IMR-90 (cell line): ENCODE data around the gene FASLG. TPM values are rescaled to one million over a fixed set of nuclear protein-coding genes. Genes with fewer than 3 reads are reported as not detected.

Experiments used
- ATAC-seq: fragments of 200-7000 bp; cut with Tn5 transposase; 2 replicates; pipeline ENCODE4 v1.9.1; 2020; ENCODE audit warnings: low read depth, mild to moderate bottlenecking, moderate library complexity
- BruUV-seq: library from RNA; stranded (reverse); fragments of 400-500 nt; replicated peaks from 2 replicates; lab custom pipeline; 2021; lab: Mats Ljungman, UMichigan
- CTCF ChIA-PET: fragments of 300-600 bp; formaldehyde crosslinking; extraction: SDS; loops from one replicate; lab custom pipeline; 2021; ENCODE audit warnings: antibody characterized with exemption; lab: Yijun Ruan, JAX
- POLR2A ChIA-PET: fragments of 300-600 bp; sonication (Branson Sonifier 250); formaldehyde crosslinking; loops from one replicate; lab custom pipeline; 2022; ENCODE audit warnings: antibody characterized with exemption; ENCODE audit not compliant: unreplicated experiment; lab: Charles Lee
- DNase-seq: peaks from one replicate; pipeline ENCODE4 v3.0.0; 2013
- H2AFZ ChIP-seq: replicated peaks from 2 replicates; pipeline ENCODE3; 2013; ENCODE audit warnings: low read length, mild to moderate bottlenecking; ENCODE audit not compliant: poor library complexity
- H2AK5ac ChIP-seq: 2 replicates; pipeline ENCODE4 v1.6.1; 2013; ENCODE audit warnings: low read depth, low read length, inconsistent platforms
- H2AK9ac ChIP-seq: replicated peaks from 2 replicates; pipeline ENCODE3; 2013; ENCODE audit warnings: mild to moderate bottlenecking, low read depth, low read length, moderate library complexity; ENCODE audit not compliant: poor library complexity
- H2BK120ac ChIP-seq: 2 replicates; pipeline ENCODE4 v1.6.1; 2013; ENCODE audit warnings: low read depth, low read length, inconsistent platforms
- H2BK15ac ChIP-seq: 3 replicates; pipeline ENCODE4 v1.6.1; 2013; ENCODE audit warnings: low read depth, low read length, inconsistent platforms
- H2BK20ac ChIP-seq: 2 replicates; pipeline ENCODE4 v1.6.1; 2013; ENCODE audit warnings: low read depth, mild to moderate bottlenecking, inconsistent platforms, low read length, moderate library complexity
- H2BK5ac ChIP-seq: 2 replicates; pipeline ENCODE4 v1.6.1; 2013; ENCODE audit warnings: mild to moderate bottlenecking, low read depth, low read length, inconsistent platforms; ENCODE audit not compliant: poor library complexity, severe bottlenecking
- H3K14ac ChIP-seq: replicated peaks from 2 replicates; pipeline ENCODE4 v1.6.1; 2013; ENCODE audit warnings: low read depth, low read length, inconsistent platforms
- H3K18ac ChIP-seq: 2 replicates; pipeline ENCODE4 v1.6.1; 2013; ENCODE audit warnings: low read depth, low read length, control low read depth
- H3K23ac ChIP-seq: 2 replicates; pipeline ENCODE4 v1.6.1; 2013; ENCODE audit warnings: low read depth, low read length, inconsistent platforms
- H3K27ac ChIP-seq: 2 replicates; pipeline ENCODE4 v1.5.1; 2013; ENCODE audit warnings: mild to moderate bottlenecking, control low read depth, low read length; ENCODE audit not compliant: insufficient read depth
- H3K27me3 ChIP-seq: 2 replicates; pipeline ENCODE4 v1.6.1; 2013; ENCODE audit warnings: low read length; ENCODE audit not compliant: control insufficient read depth, insufficient read depth
- H3K36me3 ChIP-seq: 2 replicates; pipeline ENCODE4 v1.6.1; 2013; ENCODE audit warnings: low read length, mixed read lengths; ENCODE audit not compliant: control insufficient read depth, insufficient read depth
- H3K4ac ChIP-seq: 2 replicates; pipeline ENCODE4 v1.6.1; 2013; ENCODE audit warnings: low read depth, low read length, inconsistent platforms
- H3K4me1 ChIP-seq: 2 replicates; pipeline ENCODE4 v1.6.1; 2013; ENCODE audit warnings: low read length, mixed read lengths; ENCODE audit not compliant: control insufficient read depth, insufficient read depth
- H3K4me2 ChIP-seq: 2 replicates; pipeline ENCODE4 v1.6.1; 2013; ENCODE audit warnings: low read depth, mild to moderate bottlenecking, control low read depth, low read length, moderate library complexity
- H3K4me3 ChIP-seq: 2 replicates; pipeline ENCODE4 v1.5.1; 2013; ENCODE audit warnings: low read depth, mild to moderate bottlenecking, control low read depth, low read length, moderate library complexity; ENCODE audit not compliant: insufficient read depth
- H3K56ac ChIP-seq: 2 replicates; pipeline ENCODE4 v1.6.1; 2013; ENCODE audit warnings: low read length, inconsistent platforms; ENCODE audit not compliant: insufficient read depth; ENCODE audit errors: extremely low read depth
- H3K79me1 ChIP-seq, 2 experiments: 2 replicates each; pipeline ENCODE4 v1.6.1; 2013; ENCODE audit warnings: low read length in 2 of 2, inconsistent platforms in 1 of 2, low read depth in 1 of 2
- H3K9ac ChIP-seq: 2 replicates; pipeline ENCODE4 v1.6.1; 2013; ENCODE audit warnings: low read depth, low read length, control low read depth
- H3K9me1 ChIP-seq: 2 replicates; pipeline ENCODE4 v1.6.1; 2013; ENCODE audit warnings: low read length, inconsistent platforms; ENCODE audit not compliant: insufficient read depth
- H3K9me3 ChIP-seq: 2 replicates; pipeline ENCODE4 v1.6.1; 2013; ENCODE audit warnings: low read length; ENCODE audit not compliant: control insufficient read depth, insufficient read depth
- H4K20me1 ChIP-seq: 2 replicates; pipeline ENCODE4 v1.6.1; 2013; ENCODE audit warnings: low read length, inconsistent platforms; ENCODE audit not compliant: insufficient read depth
- H4K5ac ChIP-seq: 2 replicates; pipeline ENCODE4 v1.6.1; 2013; ENCODE audit warnings: mild to moderate bottlenecking, low read depth, low read length, control low read depth
- H4K8ac ChIP-seq, 2 experiments: 2 replicates each; pipeline ENCODE4 v1.6.1; 2013; ENCODE audit warnings: low read depth in 2 of 2, low read length in 2 of 2, control low read depth in 1 of 2, inconsistent platforms in 1 of 2
- H4K91ac ChIP-seq: 2 replicates; pipeline ENCODE4 v1.6.1; 2013; ENCODE audit warnings: low read depth, low read length, inconsistent platforms; ENCODE audit not compliant: insufficient read depth
- BHLHE40 ChIP-seq: fragments of 150-350 bp; IDR thresholded peaks from 2 replicates; pipeline ENCODE4 v1.6.1; 2016; ENCODE audit warnings: mild to moderate bottlenecking, low read depth, low read length
- CEBPB ChIP-seq: IDR thresholded peaks from 2 replicates; pipeline ENCODE4 v1.6.1; 2012; ENCODE audit warnings: low read depth, low read length, improper control_type of control experiment
- CHD1 ChIP-seq: IDR thresholded peaks from 2 replicates; pipeline ENCODE4 v1.6.1; 2012; ENCODE audit warnings: low read depth, low read length, improper control_type of control experiment
- CTCF ChIP-seq: conservative IDR thresholded peaks from 2 replicates; pipeline ENCODE4 v1.5.1; 2012; ENCODE audit warnings: mild to moderate bottlenecking, low read depth, low read length, improper control_type of control experiment
- FOS ChIP-seq: fragments of 150-350 bp; IDR thresholded peaks from 2 replicates; pipeline ENCODE4 v1.6.1; 2016; ENCODE audit warnings: low read depth, low read length
- MAFK ChIP-seq: IDR thresholded peaks from 2 replicates; pipeline ENCODE4 v1.6.1; 2012; ENCODE audit warnings: low read depth, low read length, improper control_type of control experiment
- MAZ ChIP-seq: IDR thresholded peaks from 2 replicates; pipeline ENCODE4 v1.6.1; 2012; ENCODE audit warnings: low read depth, mild to moderate bottlenecking, low read length, improper control_type of control experiment, moderate library complexity, borderline replicate concordance
- MXI1 ChIP-seq: IDR thresholded peaks from 2 replicates; pipeline ENCODE4 v1.6.1; 2012; ENCODE audit warnings: low read depth, mild to moderate bottlenecking, low read length, moderate library complexity, borderline replicate concordance
- NFE2L2 ChIP-seq: fragments of 150-350 bp; IDR thresholded peaks from 2 replicates; pipeline ENCODE4 v1.6.1; 2016; ENCODE audit warnings: low read depth, mild to moderate bottlenecking, low read length
- POLR2A ChIP-seq: IDR thresholded peaks from 2 replicates; pipeline ENCODE4 v1.6.1; 2012; ENCODE audit warnings: mild to moderate bottlenecking, low read depth, low read length
- RAD21 ChIP-seq: IDR thresholded peaks from 2 replicates; pipeline ENCODE4 v1.6.1; 2012; ENCODE audit warnings: low read length, improper control_type of control experiment
- RCOR1 ChIP-seq: IDR thresholded peaks from 2 replicates; pipeline ENCODE4 v1.6.1; 2012; ENCODE audit warnings: mild to moderate bottlenecking, low read length, improper control_type of control experiment; ENCODE audit not compliant: insufficient replicate concordance
- RFX5 ChIP-seq: IDR thresholded peaks from 2 replicates; pipeline ENCODE4 v1.8.0; 2012; ENCODE audit warnings: low read depth, mild to moderate bottlenecking, low read length, moderate library complexity
- SMC3 ChIP-seq: fragments of 150-350 bp; IDR thresholded peaks from 2 replicates; pipeline ENCODE4 v1.6.1; 2016; ENCODE audit warnings: low read depth, mild to moderate bottlenecking, antibody characterized with exemption, low read length, moderate library complexity
- USF2 ChIP-seq: fragments of 150-350 bp; IDR thresholded peaks from 2 replicates; pipeline ENCODE4 v1.6.1; 2017; ENCODE audit warnings: mild to moderate bottlenecking, antibody characterized with exemption, low read length, low read depth
- WGBS, 2 experiments: methylation state at CpG; one replicate each; pipeline versions ENCODE4 v1.1.5 to v1.1.7; 2013; ENCODE audit warnings: missing lambda C conversion rate in 2 of 2; ENCODE audit not compliant: insufficient read length in 1 of 2; ENCODE audit errors: extremely low coverage in 2 of 2; 5-methylcytosine and 5-hydroxymethylcytosine counted together
- dilution Hi-C: fragments of 300-500 bp; cut with HindIII; formaldehyde crosslinking; loops from one replicate; pipeline ENCODE4 v1.14.3; 2018; ENCODE audit warnings: low sequenced_read_pairs; ENCODE audit not compliant: unreplicated experiment
- in situ Hi-C: fragments of 300-500 bp; cut with MboI; formaldehyde crosslinking; loops from 3 replicates; pipeline ENCODE4 v1.14.3; 2019; ENCODE audit warnings: low sequenced_read_pairs, inconsistent platforms, mixed read lengths
- intact Hi-C: fragments of 100-400 bp; cut with micrococcal nuclease; formaldehyde crosslinking; loops from 2 replicates; pipeline ENCODE4 v1.10.0; 2022
- polyA plus RNA-seq, 3 experiments: library from polyadenylated mRNA; depleted of rRNA; stranded (reverse); fragments of >200 nt; gene quantifications; 2 replicates each; pipeline ENCODE4 v1.2.3, GENCODE V29; 2012; ENCODE audit warnings: low replicate concordance in 1 of 3
- total RNA-seq: library from RNA; depleted of rRNA; stranded (reverse); fragments of >200 nt; gene quantifications from 2 replicates; pipeline ENCODE4 v1.2.3, GENCODE V29; 2012
- TF ChIP-seq, protein P1 (sequence below): fragments of 150-350 bp; IDR thresholded peaks from 2 replicates; pipeline ENCODE4 v1.6.1; 2016; ENCODE audit warnings: low read depth, mild to moderate bottlenecking, low read length, moderate library complexity, borderline replicate concordance

Gene FASLG
- total and polyA plus RNA-seq, 2 of the 4 experiments (the other 2 are of a cell fraction) = 0.14 to 0.18 TPM

- in situ Hi-C loops = loop anchor here (25.0 kb wide), 1 partner anchor 692 kb away; no protein-coding TSS in a partner anchor
- Histone ChIP-seq H2BK15ac (no peak overlapping the region), H4K8ac (no peak overlapping the region), H3K18ac (no peak overlapping the region), H4K91ac (no peak overlapping the region), H3K9me1 (no peaks in the 10 kb centered on the region), H2BK5ac (no peak overlapping the region), H2BK20ac (no peak overlapping the region), H3K23ac (no peak overlapping the region), H3K14ac (no peak overlapping the region), H3K4me2 (no peak overlapping the region), H2AFZ (no peak overlapping the region), H4K20me1 (no peaks in the 10 kb centered on the region), H3K56ac (no peak overlapping the region), H3K9me3 (no peaks in the 10 kb centered on the region), H3K4me1 (no peaks in the 10 kb centered on the region; the same call in 1 of the 2 replicates), H3K4ac (no peak overlapping the region), H2AK9ac (no peak overlapping the region), H2BK120ac (no peak overlapping the region), H3K27me3 (no peaks in the 10 kb centered on the region), H3K79me1 (no peaks in the 10 kb centered on the region), H2AK5ac (no peak overlapping the region), H3K36me3 (no peaks in the 10 kb centered on the region), H3K4me3 (no peak overlapping the region), H3K9ac (no peak overlapping the region), H4K5ac (no peak overlapping the region), H3K27ac (no peak overlapping the region)
- no CpG with 5 or more reads among the region's 1 CpG for WGBS, 2 experiments
- BruUV-seq = no TSS peak
- DNase-seq = no peak
- no peak for TF ChIP-seq RFX5
- TF ChIP-seq MAFK = no peak
- TF ChIP-seq RAD21 = no peak
- no peak for TF ChIP-seq CTCF
- no peak for TF ChIP-seq MAZ
- no peak for TF ChIP-seq RCOR1
- no peak for TF ChIP-seq MXI1
- TF ChIP-seq NFE2L2 = no peak
- no peak for TF ChIP-seq CEBPB
- no peak for TF ChIP-seq POLR2A
- no peak for TF ChIP-seq FOS
- TF ChIP-seq CHD1 = no peak
- no peak for TF ChIP-seq USF2
- no peak for TF ChIP-seq SMC3
- TF ChIP-seq, protein P1, sequence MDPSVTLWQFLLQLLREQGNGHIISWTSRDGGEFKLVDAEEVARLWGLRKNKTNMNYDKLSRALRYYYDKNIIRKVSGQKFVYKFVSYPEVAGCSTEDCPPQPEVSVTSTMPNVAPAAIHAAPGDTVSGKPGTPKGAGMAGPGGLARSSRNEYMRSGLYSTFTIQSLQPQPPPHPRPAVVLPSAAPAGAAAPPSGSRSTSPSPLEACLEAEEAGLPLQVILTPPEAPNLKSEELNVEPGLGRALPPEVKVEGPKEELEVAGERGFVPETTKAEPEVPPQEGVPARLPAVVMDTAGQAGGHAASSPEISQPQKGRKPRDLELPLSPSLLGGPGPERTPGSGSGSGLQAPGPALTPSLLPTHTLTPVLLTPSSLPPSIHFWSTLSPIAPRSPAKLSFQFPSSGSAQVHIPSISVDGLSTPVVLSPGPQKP = no peak
- no peak for TF ChIP-seq BHLHE40
- ATAC-seq = no peak
- intact Hi-C loops = no loop called here
- dilution Hi-C loops = no loop called here
- POLR2A ChIA-PET = no interaction called here
- CTCF ChIA-PET = interaction anchor here (0.6 kb wide), 1 partner anchor 14 kb away, joined by 3 read pairs; no protein-coding TSS in a partner anchor
These were observed 45.1 kb downstream of the FASLG start for GRCh38 chr1:172704001-172704400.
